IPS-18a (cell line): ENCODE results near the gene FILIP1L.

Experiments used
- H3K27ac ChIP-seq: one replicate; pipeline ENCODE4 v1.5.1; 2013; ENCODE audit warnings: low read length
- H3K27me3 ChIP-seq: one replicate; pipeline ENCODE4 v1.6.1; 2013; ENCODE audit warnings: mild to moderate bottlenecking, low read length; ENCODE audit not compliant: control insufficient read depth, insufficient read depth
- H3K36me3 ChIP-seq: one replicate; pipeline ENCODE4 v1.6.1; 2013; ENCODE audit warnings: low read depth, low read length; ENCODE audit not compliant: control insufficient read depth
- H3K4me1 ChIP-seq: one replicate; pipeline ENCODE4 v1.6.1; 2013; ENCODE audit warnings: low read depth, low read length; ENCODE audit not compliant: control insufficient read depth
- H3K4me3 ChIP-seq: one replicate; pipeline ENCODE4 v1.5.1; 2013; ENCODE audit warnings: low read length
- H3K9ac ChIP-seq: one replicate; pipeline ENCODE4 v1.6.1; 2013; ENCODE audit warnings: mild to moderate bottlenecking, low read length, moderate library complexity
- H3K9me3 ChIP-seq: one replicate; pipeline ENCODE4 v1.6.1; 2013; ENCODE audit warnings: low read depth, low read length; ENCODE audit not compliant: control insufficient read depth

Gene FILIP1L

DNA sequence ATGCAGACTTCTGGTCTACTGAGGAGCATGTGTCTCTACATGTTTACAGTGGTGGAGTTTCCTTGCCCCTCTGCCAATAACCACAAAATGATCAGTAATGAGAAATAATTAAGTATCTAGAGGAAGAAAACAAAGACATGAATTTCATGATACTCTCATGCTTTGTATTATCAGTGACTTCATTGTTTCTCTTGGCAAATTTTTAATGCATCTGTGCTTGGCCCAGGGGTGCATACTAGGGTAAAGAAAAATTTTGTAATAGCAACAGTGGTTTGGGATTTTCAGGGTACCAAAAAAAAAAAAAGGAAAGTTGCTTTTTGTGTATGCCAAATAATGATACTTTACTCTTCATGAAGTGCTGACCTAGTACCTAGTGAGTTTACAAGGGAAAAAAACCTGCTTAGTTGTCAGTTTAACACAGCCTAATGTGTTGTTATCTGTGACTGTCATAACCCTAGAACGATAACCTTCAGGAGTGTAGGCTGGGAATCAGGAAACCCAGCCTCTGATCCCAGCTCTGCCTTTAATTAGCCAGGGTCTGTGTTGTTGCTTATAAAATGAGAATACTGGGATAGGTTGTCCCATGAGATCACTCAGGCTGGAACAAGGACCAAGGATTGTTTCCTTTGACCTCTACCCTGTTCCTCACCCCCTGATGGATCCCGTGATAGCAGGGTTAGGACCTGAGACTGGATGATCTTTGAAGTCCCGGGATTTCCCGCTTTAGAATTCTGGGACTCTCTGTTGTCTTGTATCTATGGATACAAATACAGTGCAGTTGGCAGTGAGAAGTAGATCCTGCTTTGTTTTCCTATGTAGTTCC is 179.1 kb downstream of the FILIP1L start:
- H3K9me3 ChIP-seq = no peaks in the 10 kb centered on the region
- no peaks in the 10 kb centered on the region for H3K36me3 ChIP-seq
- H3K4me1 ChIP-seq = peaks cover 19% of the 10 kb centered on the region
- no peak overlapping the region for H3K9ac ChIP-seq
- H3K27me3 ChIP-seq = no peaks in the 10 kb centered on the region
- no peak overlapping the region for H3K4me3 ChIP-seq
- no peak overlapping the region for H3K27ac ChIP-seq

DNA sequence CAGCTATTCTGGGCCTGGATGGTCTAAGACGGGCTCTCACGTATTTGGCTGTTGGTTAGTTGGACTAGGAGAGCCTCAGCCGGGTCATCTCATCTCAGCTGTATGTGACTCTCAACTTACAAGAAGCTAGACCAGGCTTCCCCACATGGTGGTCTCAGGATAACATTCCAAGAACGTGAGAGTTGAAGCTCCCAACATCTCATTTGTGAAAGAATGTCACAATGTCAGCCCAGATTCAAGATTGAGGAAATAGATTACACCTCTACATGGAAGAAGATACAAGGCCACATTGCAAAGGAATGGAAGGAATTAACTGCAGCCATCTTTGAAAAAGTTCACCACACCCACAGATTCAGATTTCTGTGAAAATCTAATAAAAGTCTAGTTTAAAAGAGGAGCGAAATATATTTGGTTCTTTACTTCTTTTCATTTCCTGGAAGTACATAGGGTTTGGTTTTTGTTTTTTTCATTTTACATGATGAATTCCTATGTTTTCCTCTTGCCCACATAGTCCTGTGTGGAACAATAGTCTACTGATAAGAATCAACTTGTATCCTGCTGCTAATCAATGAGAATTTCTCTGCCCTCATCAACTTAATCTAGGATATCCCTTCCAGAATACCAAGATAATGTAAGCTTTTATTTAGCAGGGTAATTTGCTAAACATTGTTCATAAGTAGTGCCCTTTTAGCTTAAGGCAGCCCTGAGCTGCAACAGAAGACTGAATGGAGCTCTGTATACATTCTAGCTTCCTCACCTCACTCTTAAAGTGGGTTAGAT is 180.1 kb downstream of the FILIP1L start:
- Histone ChIP-seq H3K27ac (no peak overlapping the region), H3K9me3 (no peaks in the 10 kb centered on the region), H3K4me1 (peaks cover 29% of the 10 kb centered on the region), H3K36me3 (no peaks in the 10 kb centered on the region), H3K9ac (no peak overlapping the region), H3K27me3 (no peaks in the 10 kb centered on the region), H3K4me3 (no peak overlapping the region)

DNA sequence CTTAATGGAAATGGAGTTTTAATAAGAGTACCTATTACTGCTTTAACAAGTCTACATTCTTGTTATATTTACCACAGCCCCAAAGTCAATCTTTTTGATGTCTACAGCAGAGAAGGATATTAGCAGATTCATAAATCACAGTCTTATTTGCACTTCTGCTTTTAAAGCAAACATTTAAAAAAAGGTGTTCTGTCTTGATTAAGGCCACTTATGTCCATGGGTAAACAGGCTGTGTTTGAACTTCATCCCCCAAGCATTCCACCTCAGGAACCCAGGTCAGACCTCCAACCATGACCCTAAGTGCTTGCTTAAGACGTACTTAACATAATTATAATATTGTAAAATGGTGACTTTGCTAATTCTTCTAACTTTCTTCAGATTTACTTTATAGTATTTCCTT is 183.2 kb downstream of the FILIP1L start:
- H3K27ac ChIP-seq = no peak overlapping the region
- peaks cover 60% of the 10 kb centered on the region for H3K4me1 ChIP-seq
- no peaks in the 10 kb centered on the region for H3K9me3 ChIP-seq
- H3K4me3 ChIP-seq = no peak overlapping the region
- no peaks in the 10 kb centered on the region for H3K27me3 ChIP-seq
- no peak overlapping the region for H3K9ac ChIP-seq
- H3K36me3 ChIP-seq = no peaks in the 10 kb centered on the region

DNA sequence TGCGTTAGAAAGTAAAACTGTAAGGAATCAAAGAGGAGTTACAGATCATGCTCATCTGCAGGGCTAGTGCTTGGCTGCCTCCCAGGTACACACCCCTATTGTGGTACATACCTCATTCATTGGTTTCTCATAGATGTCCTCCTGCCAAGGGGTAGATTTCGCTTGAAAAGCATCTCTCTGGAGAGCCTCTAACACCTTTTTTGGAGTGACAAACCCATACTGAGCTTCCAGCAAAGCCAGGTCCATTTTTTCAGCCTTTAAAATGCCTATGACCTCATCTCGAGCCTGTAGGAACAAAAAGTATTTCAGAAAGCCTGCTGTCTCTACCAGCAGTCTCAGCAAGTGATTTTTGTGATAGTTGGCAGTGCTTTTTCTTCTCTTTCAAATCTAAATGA is 184.6 kb downstream of the FILIP1L start:
- Histone ChIP-seq H3K4me3 (no peak overlapping the region), H3K27me3 (no peaks in the 10 kb centered on the region), H3K9ac (no peak overlapping the region), H3K27ac (no peak overlapping the region), H3K9me3 (no peaks in the 10 kb centered on the region), H3K4me1 (peaks cover 64% of the 10 kb centered on the region), H3K36me3 (no peaks in the 10 kb centered on the region)

DNA sequence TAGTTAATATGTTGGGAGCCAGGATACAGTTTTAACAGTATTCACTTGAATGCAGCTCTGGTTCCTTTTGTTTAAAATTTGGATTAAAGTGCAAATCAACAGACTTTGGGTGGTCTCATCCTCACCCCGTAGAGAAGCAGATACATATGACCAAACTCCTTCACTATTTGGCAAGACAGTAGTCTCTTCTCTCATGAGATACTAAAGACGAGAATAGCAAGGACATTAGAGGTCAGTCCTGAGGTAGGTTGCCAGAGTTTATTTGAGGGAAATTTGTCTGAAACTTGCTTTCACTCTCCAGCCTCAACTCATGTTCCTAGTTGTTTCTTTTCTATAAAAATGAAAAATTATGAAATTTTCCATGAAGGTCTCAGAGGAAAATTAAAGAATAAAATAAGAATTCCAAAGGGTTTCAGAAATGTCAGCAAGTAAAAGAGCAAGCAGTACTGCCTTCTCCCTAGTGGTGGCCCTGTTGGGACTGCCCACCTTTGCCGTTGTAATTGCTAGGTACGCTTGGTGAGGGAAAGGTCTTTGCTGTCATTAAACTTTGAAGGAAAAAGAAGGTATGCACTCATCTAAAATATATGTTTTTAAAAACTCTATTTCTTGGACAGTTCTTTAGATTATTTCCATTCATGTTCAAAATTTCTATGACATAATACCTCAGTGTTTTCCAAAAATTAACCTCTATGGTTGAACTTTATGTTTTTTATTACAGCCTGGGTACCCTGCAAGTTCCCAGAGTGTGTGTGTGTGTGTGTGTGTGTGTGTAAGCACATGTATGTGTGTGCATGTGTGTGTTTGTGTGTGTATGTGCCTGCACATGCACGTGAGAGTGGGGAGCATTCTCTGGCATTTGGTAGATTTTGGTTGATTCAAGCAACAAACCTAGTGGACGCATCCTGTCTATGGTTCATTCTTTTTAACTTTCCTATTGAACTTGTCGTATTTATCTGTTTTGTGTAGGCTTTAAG is 185.2 kb downstream of the FILIP1L start:
- Histone ChIP-seq H3K36me3 (no peaks in the 10 kb centered on the region), H3K4me1 (peaks cover 64% of the 10 kb centered on the region), H3K4me3 (peak overlapping the region; percentile 42), H3K9ac (peak overlapping the region; percentile 43), H3K9me3 (no peaks in the 10 kb centered on the region), H3K27me3 (no peaks in the 10 kb centered on the region), H3K27ac (peak overlapping the region; percentile 60)

DNA sequence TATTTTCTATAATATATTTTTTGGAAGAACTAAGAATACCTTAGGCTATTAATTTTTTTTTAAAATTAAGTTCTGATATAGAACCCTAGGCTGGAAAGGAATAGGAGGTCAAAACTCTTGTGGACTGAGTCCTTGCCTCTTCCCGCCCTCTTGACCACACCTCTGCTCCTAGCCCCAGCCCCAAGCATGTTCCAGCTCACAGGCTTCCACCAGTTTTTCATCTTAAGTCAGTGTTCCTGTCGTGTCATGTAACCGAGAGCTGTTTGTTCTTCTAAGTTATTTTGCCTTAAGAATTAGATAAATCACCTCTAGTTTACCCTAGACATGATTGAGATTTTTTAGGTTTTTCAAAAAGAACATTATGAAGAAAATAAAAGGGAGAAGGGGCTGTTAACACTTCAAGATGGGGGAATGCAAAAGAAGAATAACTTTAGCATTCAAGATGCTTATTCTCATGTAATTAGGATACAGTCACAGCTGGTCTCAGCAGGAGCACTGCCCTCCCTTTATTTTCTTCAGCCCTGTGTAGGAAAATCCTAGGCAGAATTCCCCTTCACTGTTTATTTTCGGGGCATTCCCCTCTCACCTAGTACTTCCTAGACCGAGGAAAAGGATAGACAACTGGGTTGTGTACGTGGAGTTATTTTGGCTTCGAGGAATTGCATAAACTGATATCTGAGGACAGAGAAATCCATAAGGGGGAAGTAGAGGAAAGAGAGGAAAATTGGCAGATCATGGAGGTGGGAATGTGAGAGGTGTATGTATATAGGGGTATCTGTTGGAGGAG is 186.4 kb downstream of the FILIP1L start:
- H3K36me3 ChIP-seq = no peaks in the 10 kb centered on the region
- peak overlapping the region; percentile 43 for H3K9ac ChIP-seq
- peaks cover 64% of the 10 kb centered on the region for H3K4me1 ChIP-seq
- H3K27ac ChIP-seq = peak overlapping the region; percentile 60
- H3K4me3 ChIP-seq = peak overlapping the region; percentile 42
- H3K27me3 ChIP-seq = no peaks in the 10 kb centered on the region
- H3K9me3 ChIP-seq = no peaks in the 10 kb centered on the region

DNA sequence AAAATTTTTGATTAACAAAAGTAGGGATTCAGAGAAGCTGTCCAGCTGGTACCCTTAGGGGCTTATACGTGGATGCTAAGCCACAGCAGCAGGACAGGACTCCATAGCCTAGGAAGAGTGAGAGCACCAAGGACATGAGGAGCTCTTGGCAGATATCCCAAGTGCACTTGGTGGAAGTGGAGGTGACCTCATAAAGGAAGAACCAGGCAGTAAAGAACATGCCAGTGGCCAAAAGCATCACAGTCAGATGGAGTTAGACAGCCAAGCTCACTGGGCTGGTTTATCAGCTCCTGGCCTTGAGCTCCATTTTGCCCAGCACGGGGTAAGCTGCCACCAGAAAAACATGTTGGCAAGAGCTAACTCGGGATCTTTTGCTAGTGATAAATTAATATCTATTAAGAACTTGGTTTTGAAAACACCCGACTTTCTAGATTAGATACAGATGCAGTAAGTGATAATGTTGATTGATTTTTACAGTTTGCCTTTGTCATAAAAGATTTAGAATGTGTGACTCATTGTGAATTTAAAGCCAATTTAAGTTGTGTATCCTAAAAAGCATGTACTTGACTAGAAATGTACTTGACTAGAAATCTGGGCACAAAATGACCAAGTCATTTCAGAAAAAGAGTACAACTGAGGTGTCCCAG is 188.6 kb downstream of the FILIP1L start:
- no peaks in the 10 kb centered on the region for H3K9me3 ChIP-seq
- H3K4me3 ChIP-seq = no peak overlapping the region
- H3K9ac ChIP-seq = no peak overlapping the region
- peaks cover 61% of the 10 kb centered on the region for H3K4me1 ChIP-seq
- no peaks in the 10 kb centered on the region for H3K36me3 ChIP-seq
- no peaks in the 10 kb centered on the region for H3K27me3 ChIP-seq
- no peak overlapping the region for H3K27ac ChIP-seq

DNA sequence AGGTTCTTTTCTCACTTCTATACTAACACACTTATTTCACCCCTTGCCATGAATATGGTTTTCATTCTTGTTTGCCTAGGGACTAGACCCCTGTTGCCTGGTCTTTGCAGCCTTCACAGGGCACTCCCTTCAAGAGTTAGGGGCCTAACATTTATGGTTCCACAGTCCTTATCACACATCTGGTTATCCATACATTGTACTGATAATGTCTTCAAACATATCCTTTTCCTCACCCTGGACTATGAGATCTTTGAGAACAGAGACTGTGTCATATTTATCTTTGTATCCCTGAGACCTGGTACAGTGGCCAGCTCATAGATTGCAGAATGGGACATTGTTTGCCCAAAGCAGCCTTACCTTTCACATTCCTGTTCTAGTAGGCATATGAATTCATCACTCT is 190.4 kb downstream of the FILIP1L start:
- Histone ChIP-seq H3K27me3 (no peaks in the 10 kb centered on the region), H3K9ac (no peak overlapping the region), H3K4me3 (no peak overlapping the region), H3K27ac (no peak overlapping the region), H3K4me1 (peaks cover 52% of the 10 kb centered on the region), H3K9me3 (no peaks in the 10 kb centered on the region), H3K36me3 (no peaks in the 10 kb centered on the region)

DNA sequence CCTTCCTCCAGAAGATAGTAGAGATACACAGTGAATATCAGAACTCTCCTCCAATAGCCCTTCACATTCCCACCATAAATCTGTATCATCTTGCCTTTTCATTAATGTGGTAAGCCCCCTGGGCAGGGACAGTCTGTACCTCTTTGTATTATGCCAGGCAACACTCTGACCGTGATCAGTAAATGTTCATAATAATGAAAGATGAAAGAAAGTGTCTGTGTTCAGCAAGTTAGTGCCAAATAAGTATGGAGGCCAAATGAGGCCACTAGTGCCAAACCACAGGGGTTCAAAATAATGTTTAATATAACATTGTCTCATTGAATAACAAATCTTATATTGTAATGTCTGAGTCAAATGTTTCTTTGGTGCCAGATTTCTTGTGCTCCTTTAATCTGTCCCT is 192.3 kb downstream of the FILIP1L start:
- Histone ChIP-seq H3K4me3 (no peak overlapping the region), H3K4me1 (peaks cover 34% of the 10 kb centered on the region)

DNA sequence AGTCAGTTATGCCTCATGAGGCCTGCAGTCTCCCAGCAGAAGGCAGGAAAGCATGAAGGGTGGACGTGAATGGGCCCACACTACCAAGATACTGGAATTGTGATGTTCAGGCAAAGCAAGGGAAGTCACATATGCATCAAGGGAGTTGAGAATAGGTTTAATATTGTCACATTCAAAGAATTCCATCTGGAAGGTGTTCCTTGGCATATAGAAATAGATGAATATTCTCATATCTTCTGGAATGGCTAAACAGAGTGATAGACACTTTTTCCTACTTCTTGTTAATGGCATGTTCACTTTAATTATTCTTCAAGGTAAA is 193.0 kb downstream of the FILIP1L start:
- Histone ChIP-seq H3K9me3 (no peaks in the 10 kb centered on the region), H3K36me3 (no peaks in the 10 kb centered on the region), H3K27me3 (no peaks in the 10 kb centered on the region), H3K4me3 (no peak overlapping the region), H3K4me1 (peaks cover 27% of the 10 kb centered on the region), H3K9ac (no peak overlapping the region), H3K27ac (no peak overlapping the region)

More for the DNA sequence above, 192.3 kb downstream of the FILIP1L start:
- no peaks in the 10 kb centered on the region for H3K9me3 ChIP-seq
- no peaks in the 10 kb centered on the region for H3K27me3 ChIP-seq
- no peak overlapping the region for H3K27ac ChIP-seq
- H3K36me3 ChIP-seq = no peaks in the 10 kb centered on the region
- H3K9ac ChIP-seq = no peak overlapping the region
